BJ (cell line): ENCODE measurements around the gene TMEM132E. TPM values are rescaled to one million over a fixed set of nuclear protein-coding genes. Genes with fewer than 3 reads are reported as not detected.

Experiments
- CTCF ChIA-PET: fragments of 350-600 bp; formaldehyde crosslinking; extraction: SDS; loops from one replicate; lab custom pipeline; 2021; ENCODE audit warnings: antibody characterized with exemption, inconsistent platforms; lab: Yijun Ruan, JAX
- POLR2A ChIA-PET: fragments of 300-600 bp; sonication (Branson Sonifier 250); formaldehyde crosslinking; extraction: SDS; loops from one replicate; lab custom pipeline; 2021; ENCODE audit warnings: antibody characterized with exemption; lab: Charles Lee
- DNase-seq: peaks from one replicate; pipeline ENCODE4 v3.0.0-alpha.2; 2011; ENCODE audit warnings: low read depth
- H3K27me3 ChIP-seq: 2 replicates; pipeline ENCODE4 v1.6.0; 2011; ENCODE audit warnings: low read length; ENCODE audit not compliant: control insufficient read depth, insufficient read depth
- H3K36me3 ChIP-seq: 2 replicates; pipeline ENCODE4 v1.5.1; 2011; ENCODE audit warnings: low read length; ENCODE audit not compliant: control insufficient read depth, insufficient read depth
- H3K4me3 ChIP-seq: 2 replicates; pipeline ENCODE4 v1.5.1; 2011; ENCODE audit warnings: low read depth, mild to moderate bottlenecking, control low read depth, low read length
- polyA plus RNA-seq: library from polyadenylated mRNA; depleted of rRNA; stranded (reverse); fragments of >200 nt; gene quantifications from 2 replicates; pipeline ENCODE4 v1.2.3, GENCODE V29; 2011
- TF ChIP-seq, protein P1 (sequence below): IDR thresholded peaks from 2 replicates; pipeline ENCODE4 v1.5.1; 2011; ENCODE audit warnings: low read depth, mild to moderate bottlenecking, control low read depth, inconsistent platforms, low read length, moderate library complexity; ENCODE audit not compliant: insufficient read depth

Gene TMEM132E
- polyA plus RNA-seq, 1 experiment = not detected

- POLR2A ChIA-PET = no interaction called here
- DNase-seq = no peak
- Histone ChIP-seq H3K4me3 (no peak overlapping the region), H3K27me3 (peaks cover 69% of the 10 kb centered on the region), H3K36me3 (no peaks in the 10 kb centered on the region)
- CTCF ChIA-PET = interaction anchor here (1.2 kb wide), 1 partner anchor 161 kb away, joined by 3 read pairs; no protein-coding TSS in a partner anchor
- TF ChIP-seq, protein P1, sequence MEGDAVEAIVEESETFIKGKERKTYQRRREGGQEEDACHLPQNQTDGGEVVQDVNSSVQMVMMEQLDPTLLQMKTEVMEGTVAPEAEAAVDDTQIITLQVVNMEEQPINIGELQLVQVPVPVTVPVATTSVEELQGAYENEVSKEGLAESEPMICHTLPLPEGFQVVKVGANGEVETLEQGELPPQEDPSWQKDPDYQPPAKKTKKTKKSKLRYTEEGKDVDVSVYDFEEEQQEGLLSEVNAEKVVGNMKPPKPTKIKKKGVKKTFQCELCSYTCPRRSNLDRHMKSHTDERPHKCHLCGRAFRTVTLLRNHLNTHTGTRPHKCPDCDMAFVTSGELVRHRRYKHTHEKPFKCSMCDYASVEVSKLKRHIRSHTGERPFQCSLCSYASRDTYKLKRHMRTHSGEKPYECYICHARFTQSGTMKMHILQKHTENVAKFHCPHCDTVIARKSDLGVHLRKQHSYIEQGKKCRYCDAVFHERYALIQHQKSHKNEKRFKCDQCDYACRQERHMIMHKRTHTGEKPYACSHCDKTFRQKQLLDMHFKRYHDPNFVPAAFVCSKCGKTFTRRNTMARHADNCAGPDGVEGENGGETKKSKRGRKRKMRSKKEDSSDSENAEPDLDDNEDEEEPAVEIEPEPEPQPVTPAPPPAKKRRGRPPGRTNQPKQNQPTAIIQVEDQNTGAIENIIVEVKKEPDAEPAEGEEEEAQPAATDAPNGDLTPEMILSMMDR = no peak
These were observed 2.2 kb downstream of the TMEM132E start for GRCh38 chr17:34581446-34582184.

GRCh38 chr17:34582185-34582900 lies 3.0 kb downstream of the TMEM132E start:
- CTCF ChIA-PET = interaction anchor here (1.2 kb wide), 1 partner anchor 162 kb away, joined by 3 read pairs; no protein-coding TSS in a partner anchor
- H3K27me3 ChIP-seq = peaks cover 63% of the 10 kb centered on the region
- POLR2A ChIA-PET = no interaction called here
- TF ChIP-seq, protein P1 = no peak
- no peaks in the 10 kb centered on the region for H3K36me3 ChIP-seq
- H3K4me3 ChIP-seq = no peak overlapping the region
- DNase-seq = no peak

GRCh38 chr17:34582901-34583245 lies 3.5 kb downstream of the TMEM132E start:
- CTCF ChIA-PET = interaction anchor here (1.2 kb wide), 1 partner anchor 163 kb away, joined by 3 read pairs; no protein-coding TSS in a partner anchor
- H3K4me3 ChIP-seq = no peak overlapping the region
- POLR2A ChIA-PET = no interaction called here

GRCh38 chr17:34584805-34585416 lies 5.5 kb downstream of the TMEM132E start:
- ChIA-PET POLR2A (no interaction called here), CTCF (interaction anchor here (1.1 kb wide), 1 partner anchor 43 kb away, joined by 3 read pairs; no protein-coding TSS in a partner anchor)
- TF ChIP-seq, protein P1 = no peak
- H3K27me3 ChIP-seq = peaks cover 42% of the 10 kb centered on the region
- no peaks in the 10 kb centered on the region for H3K36me3 ChIP-seq
- no peak for DNase-seq
- no peak overlapping the region for H3K4me3 ChIP-seq

More at GRCh38 chr17:34582901-34583245, 3.5 kb downstream of the TMEM132E start:
- Histone ChIP-seq H3K27me3 (peaks cover 58% of the 10 kb centered on the region), H3K36me3 (no peaks in the 10 kb centered on the region)
- no peak for DNase-seq
- TF ChIP-seq, protein P1 = no peak
